Stimulated activated CD8-positive, alpha-beta memory T cell treated with anti-CD3 and anti-CD28 coated beads, Interleukin-2, amount 100 ng/mL, for 1 hour (primary cell): ENCODE results near the gene ARHGAP22.

Experiments used
- DNase-seq, 2 donors: peaks; one replicate each; pipeline ENCODE4 v3.0.0-alpha.2; 2020; ENCODE audit warnings: low read depth in 2 of 2

The ARHGAP22 gene

DNA sequence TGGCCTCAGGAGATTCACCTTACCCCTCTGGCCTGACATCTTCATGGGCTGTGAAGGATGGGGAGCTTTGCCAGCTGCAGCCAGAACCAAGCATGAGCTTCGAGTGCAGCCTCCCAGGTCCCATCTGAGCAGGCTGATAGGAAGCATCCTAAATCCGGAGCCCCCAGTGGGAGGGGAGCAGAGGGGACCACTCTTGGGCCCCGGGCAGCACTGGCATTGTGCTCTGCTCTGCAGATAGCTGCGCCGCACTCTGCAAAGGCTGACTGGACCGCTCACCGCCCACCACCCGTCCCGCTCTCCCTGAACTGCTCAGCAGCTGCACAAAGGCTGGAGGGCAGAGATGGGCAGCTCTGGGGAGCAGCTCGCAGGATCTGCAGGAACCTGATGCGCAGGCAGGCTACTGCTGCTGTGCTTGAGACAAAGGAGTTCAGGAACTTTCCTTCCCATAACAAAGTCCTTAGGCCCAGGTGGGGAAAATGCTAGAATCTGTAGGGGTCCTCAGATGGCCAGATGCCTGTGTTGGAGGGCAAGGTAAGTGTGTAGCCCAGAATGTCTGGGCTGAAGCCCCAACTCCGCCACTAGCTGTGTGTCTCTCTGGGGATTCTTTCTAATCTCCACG lies 51.8 kb downstream of the ARHGAP22 start:
- no peak for DNase-seq

DNA sequence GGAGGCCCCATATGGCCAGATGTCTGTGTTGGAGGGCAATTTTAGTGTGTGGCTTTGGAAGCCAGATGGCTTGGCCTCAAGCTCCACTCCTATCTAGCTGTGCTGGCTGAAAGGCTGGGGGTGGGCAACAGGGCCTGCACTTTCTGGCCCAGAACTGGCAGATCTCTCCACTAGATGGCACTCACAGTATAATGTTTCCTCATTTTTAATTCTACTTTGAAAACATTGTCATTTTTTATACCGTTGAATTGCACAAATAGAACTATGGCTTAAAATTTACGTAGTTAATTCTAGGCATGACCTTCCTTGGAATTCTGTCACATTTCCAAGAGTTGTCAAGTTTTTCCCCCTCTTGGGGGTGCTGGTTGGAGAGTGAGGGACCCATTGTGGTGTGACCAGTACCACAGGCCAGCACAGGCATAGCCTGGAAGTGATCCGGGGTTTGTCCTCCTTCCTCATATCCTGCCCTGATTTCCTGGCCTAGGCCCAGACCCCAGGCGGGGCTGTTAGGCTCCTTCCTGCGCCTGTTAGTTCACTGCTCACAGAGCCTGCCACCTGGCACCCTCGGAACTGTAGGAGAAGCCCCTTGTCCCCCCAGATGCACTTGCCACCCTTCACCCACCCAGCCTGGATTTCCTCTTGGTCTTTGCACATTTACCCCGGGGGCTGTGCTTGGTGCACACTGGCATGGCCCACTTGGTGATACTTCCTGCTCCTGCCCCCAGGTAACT lies 52.8 kb downstream of the ARHGAP22 start:
- DNase-seq: no peak

DNA sequence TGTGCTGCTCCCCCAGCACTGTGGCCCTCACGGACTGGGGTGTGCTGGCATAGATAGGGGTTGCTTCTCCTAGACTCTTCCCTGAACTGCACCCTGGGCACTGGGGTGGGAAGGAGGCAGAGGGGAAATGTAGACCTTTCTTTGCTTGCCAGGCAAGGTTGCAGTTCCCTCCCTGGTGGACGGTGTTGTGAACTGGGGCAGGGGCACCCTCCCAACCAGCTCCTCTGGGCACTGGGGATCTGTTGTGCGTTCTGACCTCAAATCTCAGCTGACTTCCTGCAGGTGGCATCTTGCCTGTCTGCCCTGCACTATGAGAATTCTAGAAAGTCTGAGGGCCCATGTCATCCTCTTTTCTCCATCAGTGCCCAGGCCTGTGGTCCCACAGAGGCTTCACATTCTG lies 53.9 kb downstream of the ARHGAP22 start:
- no peak for DNase-seq

DNA sequence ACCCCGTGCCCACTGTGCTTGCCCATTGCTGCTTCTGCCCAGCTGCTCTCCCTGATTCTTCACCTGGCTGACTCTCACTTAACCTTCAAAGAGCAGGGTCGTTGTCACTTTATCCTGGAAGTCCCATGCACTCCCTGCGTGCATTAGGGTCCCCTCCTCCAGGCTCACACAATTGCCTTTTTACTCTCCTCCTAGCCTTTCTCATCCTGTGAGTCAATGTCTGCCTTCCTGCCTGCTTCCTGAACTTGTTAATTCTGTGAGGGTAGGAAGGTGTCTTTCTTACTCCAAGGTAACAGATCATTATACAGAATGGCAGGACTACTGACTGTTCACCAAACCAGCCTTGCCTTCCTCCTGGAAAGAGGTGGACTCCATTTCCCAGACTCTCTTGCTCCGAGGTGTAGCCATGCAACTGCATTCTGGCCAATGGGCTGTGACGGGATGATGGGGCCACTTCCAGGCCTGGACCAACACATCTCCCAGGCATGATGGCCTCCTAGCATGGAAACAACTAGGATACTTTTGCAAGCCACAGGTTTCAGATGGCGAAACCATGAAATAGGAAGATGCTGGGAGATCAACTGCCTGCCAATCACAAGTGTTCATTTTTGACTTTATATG lies 54.7 kb downstream of the ARHGAP22 start:
- no peak for DNase-seq

- no peak for DNase-seq
These were observed 55.6 kb downstream of the ARHGAP22 start for GRCh38 chr10:48549236-48549635.

DNA sequence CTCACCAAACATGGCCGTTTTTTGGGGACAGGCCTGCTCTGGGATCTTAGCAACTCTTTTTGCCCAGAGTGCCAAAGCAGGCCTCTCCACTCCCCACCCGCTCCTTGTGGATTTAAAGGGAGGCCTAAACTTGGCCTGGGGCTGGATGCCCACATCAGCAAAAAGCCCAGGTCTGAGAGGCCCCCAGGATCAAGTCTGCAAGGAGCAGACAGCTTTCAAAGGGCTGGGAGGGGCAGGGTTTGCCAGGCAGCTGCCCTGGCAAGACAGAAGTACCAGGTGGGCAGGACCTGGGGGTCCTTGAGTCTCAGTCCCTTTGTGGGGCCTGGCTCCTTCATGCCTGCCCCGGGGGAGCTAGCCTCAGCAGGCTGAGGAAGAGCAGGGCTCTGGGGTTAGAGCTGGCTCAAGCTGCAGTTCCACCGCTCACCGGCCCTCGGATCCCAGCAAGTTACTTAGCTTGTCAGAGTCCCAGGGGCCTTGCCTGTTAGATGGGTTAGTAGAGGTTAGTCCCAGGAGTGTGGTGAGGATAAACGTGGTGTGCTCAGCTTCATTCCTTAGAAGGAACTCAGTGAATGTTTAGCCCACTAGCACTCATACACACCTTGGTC lies 56.2 kb downstream of the ARHGAP22 start:
- no peak for DNase-seq

- DNase-seq: no peak
These were observed 56.9 kb downstream of the ARHGAP22 start for GRCh38 chr10:48547981-48548380.

DNA sequence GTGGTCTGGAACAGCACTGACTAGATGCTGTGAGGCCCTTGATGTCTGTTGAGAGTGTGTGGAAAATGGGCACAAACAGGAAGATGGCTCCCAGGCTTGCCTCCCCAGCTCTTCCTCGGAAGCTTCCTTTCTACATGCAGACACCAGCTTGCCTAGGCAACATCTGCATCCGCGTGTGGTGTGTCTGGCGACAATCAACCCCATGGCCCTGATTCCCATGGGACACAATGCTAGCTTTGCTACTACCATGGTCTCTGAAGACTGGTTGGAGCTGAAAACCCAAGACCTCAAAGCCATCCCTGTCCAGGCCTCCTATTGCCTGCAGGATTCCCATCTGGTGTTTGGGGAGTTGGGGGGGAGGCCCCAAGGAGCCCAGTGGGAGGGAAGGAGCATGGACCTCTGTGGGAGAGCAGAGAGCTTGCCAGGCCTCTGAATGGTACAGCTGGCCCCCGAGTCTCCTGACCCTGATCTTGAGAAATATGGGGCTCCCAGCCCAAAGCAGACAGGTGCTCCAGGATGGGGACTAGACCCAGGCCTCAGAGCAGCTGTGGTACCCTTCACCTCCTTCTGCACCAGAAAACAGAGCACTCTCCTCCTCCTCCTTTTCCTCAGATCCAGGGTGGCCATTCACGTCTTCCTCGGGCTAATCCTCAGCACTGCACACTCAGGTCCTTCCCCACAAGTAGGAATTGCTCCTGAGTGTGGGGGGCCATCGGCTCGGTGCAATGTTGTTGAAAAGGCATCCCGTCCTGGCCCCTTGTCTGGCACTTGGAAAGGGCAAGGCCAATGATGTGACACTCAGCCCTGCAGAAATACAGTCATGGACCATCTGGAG lies 57.6 kb downstream of the ARHGAP22 start:
- no peak for DNase-seq

GRCh38 chr10:48545462-48546145 lies 59.3 kb downstream of the ARHGAP22 start:
- no peak for DNase-seq

GRCh38 chr10:48543182-48543844 lies 61.6 kb downstream of the ARHGAP22 start:
- no peak for DNase-seq

- DNase-seq: no peak
These were observed 62.2 kb downstream of the ARHGAP22 start for GRCh38 chr10:48542471-48543181.

- no peak for DNase-seq
These were observed 63.6 kb downstream of the ARHGAP22 start for GRCh38 chr10:48541144-48541795.

- DNase-seq: no peak
These were observed 66.3 kb downstream of the ARHGAP22 start for GRCh38 chr10:48538611-48539010.

GRCh38 chr10:48536916-48537890 lies 67.7 kb downstream of the ARHGAP22 start:
- no peak for DNase-seq

GRCh38 chr10:48536156-48536500 lies 68.7 kb downstream of the ARHGAP22 start:
- DNase-seq: no peak

DNA sequence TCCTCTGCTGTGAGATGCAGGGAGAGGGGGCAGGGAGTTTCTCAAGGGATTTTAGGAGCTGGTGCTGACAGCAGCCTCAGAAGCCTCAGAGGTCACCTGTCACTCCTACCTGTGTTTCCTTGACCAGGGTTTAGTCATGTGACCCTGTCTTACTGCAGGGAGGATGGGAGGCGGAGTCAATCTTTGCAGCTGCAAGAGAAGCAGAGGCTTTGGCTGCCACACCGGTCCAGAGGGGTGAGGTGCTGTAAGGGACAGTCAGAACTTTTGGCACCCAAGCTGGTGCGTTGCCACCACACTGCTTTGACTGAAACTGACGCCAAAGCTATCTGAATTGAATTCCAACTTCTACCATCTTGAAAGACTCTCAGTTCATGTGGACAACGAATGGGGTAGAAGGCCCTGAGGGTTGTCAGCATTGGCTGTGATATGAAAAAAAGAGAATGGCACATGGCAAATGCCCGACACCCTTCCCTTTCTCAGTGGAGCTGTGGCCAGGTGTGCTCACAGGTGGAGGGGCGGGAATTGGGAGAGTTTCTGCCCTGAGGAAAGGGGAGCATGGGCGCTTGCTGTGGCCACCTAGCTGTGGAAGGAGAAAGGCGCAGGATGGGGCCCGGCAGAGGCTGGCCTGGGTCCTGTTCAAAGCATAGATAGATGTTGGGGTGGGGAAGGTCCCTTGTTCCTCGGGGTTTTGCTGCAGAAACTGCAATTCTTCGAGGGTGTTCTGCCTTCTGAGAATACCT lies 69.3 kb downstream of the ARHGAP22 start:
- DNase-seq: no peak

DNA sequence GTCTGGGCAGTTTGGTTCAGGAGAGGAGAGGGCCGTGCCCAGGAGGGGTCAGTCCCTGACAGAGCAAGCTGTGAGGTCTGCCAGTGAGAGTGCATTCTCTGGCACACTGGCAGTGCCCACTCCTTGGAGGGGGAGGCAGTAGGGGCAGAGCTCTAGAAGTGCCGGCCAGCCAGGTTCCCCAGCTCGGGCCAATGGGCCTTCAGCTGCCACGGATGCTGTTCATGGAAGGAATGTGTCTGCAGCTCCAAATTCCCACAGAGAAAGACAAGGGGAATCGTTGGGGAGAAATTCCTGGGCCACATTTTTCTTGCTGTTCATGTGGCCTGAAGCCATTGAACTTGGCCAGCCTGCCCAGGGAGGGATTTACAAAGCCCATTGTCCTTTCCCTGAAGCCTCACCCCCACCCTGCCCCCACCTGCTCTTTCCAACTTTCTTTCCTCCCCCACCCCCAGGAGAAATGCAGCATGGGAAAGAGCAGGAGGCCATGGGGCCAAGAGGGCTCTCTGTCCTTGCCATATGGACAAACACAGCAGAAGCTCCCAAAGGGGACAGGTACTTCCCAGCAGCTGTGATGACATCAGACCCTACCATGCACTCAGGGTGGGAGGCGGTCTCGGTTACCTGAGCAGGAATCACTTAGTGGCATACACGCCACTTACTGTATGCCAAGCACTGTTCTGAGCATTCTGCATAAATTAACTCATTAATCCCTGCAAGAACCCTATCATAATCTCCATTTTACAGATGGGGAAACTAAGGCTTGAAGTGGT lies 70.7 kb downstream of the ARHGAP22 start:
- DNase-seq: no peak
